Stimulated activated CD8-positive, alpha-beta memory T cell treated with anti-CD3 and anti-CD28 coated beads, Interleukin-4, amount 100 ng/mL, for 24 hours (primary cell): ENCODE data around the gene GPR151.

ENCODE experiments used
- DNase-seq: peaks from one replicate; pipeline ENCODE4 v3.0.0-alpha.2; 2020; ENCODE audit warnings: low read depth

The GPR151 gene

DNA sequence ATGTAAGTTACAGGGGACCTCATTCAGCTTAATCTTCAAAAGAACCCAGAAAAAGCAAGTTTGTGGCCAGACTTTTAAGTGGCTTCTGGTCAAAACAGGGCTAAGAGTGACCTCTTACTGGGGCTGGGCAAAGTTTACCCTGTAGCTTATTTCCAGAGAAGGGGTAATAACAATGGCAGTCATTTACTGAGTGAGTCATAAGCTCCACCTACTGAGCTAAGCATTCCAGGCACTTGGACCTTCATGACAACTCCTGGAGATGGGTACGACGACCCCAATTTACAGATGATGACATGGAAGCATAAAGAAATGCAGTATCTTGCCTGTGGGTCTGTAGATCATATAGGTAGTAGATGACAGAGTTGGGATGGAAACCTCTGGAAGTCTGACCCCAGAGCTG, 4.7 kb upstream of the GPR151 start:
- no peak for DNase-seq

DNA sequence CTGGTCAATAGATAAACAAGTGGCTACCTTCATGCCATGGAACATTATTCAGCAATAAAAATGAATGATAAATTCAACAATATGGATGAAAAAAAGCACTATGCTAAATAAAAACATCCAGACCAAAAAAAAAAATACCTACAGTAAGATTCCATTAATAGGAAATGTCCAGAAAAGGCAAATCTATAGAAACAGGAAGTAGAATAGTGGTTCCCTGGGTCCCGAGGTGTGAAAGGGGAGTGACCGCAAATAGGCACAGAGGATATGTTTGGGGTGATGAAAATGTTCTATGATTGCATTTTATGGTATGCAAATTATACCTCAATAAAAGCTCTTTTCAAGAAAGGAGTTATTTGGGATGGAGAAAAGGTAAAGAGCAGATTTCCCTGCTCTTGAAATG, 3.6 kb upstream of the GPR151 start:
- DNase-seq: no peak

DNA sequence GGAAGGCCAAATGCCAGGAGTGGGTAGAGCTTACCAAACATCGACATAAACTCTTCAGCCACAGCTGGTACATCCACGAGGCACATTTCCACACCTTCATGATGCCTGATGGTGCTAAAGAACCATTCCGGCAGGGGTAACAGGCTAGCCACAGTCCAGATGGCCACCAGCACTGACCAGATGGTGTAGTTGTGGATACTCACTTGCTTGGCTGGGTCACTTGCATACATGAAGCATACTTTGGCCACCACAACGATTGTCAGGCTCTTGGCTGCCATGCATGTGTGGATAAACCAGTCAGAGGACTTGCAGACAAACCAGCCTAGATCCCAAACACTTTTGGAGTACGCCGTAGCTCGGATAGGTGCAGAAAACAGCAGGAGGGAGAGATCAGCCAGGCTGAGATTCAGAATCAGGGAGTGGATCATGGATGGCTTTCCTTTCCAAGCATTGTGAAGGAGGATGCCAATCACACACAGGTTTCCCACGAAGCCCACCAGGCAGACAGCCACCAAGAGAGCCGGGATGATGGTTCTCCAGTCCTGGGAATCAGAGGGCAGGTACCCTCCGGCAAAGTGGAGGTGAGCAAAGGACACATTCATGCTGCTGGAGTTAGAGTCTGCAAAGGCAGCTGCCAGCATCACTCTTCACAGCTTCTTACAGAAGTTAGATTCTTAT, 378 bp downstream of the GPR151 start:
- DNase-seq: no peak

DNA sequence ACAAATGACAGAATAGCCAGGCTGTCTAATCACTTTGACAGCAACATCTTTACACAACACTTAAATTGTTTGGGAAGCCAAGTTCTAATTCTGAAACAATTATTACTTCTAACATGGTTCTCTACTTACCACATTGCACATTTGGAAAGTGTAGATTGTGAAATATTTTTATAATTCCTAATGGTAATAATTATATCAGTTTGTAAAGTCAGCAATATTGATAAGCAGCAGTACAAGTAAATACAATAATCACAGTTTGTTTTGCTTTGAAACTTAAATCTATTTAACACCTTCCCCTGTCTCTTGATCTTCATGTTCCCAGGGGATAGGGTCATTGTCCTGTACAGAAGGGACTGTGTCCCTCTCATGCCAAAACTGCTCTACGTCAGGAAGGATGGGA, 1.4 kb downstream of the GPR151 start:
- DNase-seq: no peak

DNA sequence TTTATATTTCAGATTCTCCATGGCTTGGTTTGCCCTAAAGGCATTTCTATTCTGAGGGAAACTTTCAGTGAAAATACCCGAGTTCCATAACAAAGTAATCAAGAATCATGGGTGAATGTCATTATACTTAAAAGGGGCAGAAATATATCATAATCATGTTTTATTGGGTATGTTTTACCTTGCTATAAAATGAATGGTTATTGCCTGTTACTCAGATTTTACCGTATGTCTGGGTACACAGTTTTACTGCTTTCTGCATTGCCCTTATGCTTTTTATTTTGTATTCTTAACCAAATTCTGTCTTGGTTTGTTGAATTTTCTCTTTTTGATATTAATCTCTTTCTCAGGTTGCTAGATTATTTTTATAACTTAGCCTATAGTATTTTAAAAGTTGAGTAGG, 2.5 kb downstream of the GPR151 start:
- DNase-seq: no peak

DNA sequence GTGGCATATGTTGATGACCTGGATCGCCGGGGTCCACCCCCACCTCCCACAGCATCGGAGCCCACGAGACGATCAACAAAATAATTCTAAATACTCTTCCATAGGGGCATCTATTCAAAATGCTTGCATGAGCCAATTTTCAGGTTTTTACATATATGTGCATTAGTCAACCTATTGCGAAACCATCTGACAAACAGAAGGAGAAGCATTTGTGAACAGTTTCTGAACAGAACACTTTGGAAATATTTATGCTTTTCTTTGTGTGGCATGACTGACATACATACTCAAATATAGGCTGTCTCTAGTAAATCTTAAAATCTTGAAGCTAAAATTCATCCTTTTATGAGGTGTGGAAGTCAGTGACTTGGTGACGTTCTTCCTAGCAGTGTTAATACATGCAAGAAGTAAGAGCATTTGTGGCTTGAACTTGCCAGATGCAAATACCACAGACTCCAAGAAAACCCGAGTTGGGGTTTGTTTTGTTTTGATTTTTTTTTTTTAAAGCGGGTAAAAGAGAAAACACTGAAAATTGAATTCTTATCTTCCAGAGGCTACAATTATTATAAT, 5.3 kb downstream of the GPR151 start:
- no peak for DNase-seq

DNA sequence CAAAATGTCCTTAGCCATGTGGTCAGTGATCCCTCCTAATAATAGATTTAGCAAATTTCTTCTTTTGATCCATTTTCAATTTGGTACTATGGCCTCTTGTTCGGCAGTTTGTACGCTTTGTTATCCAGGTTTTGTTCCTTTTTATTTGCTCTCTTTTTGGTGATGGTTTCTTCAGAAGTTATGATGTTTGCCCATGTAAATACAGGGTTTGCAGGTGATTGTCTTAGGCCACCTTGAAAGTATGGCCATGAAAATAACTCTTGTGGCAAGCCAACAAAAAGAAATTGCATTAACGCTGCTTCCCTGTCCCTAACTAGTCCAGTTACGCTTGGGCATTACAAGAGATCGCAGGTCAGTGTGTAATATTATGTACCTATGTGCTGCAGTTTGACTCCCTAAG, 8.6 kb downstream of the GPR151 start:
- DNase-seq: no peak

DNA sequence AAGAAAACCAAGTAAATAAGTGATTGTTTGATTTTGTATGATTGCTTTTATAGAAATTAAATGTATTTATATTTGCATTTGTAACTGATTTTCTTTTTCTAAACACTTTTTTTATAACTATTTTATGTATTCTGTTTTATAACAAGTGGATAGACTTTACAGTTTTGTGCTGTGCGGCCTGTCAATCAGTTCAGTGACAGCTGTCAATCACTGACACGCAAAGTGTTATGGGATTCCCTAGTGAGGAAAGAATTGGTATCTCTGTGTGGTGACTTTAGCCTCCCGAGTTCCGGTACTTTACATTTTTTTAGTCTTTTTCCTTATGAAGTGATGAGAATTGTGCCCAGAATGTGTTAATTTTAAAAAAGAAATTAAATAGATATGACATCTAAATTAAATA, 16.3 kb downstream of the GPR151 start:
- no peak for DNase-seq

DNA sequence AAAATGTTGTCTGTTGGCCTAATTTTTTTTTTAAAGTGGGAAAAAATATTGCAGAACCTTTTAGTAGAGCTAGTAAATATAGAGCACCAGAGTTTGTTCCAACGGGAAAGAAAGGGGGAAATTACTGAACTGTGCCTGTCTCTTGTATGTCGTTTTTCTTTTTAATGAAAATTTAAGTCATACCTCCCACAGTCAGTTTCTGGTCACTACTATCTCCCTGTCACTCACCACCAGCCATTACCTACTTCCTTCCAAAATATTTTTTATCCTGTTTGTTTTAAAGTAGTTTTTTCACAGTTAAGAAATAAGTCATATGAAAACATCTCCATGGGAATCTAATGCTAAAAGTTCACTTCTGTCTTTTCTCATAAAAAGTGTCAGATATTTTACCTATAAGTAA, 21.3 kb downstream of the GPR151 start:
- DNase-seq: no peak

DNA sequence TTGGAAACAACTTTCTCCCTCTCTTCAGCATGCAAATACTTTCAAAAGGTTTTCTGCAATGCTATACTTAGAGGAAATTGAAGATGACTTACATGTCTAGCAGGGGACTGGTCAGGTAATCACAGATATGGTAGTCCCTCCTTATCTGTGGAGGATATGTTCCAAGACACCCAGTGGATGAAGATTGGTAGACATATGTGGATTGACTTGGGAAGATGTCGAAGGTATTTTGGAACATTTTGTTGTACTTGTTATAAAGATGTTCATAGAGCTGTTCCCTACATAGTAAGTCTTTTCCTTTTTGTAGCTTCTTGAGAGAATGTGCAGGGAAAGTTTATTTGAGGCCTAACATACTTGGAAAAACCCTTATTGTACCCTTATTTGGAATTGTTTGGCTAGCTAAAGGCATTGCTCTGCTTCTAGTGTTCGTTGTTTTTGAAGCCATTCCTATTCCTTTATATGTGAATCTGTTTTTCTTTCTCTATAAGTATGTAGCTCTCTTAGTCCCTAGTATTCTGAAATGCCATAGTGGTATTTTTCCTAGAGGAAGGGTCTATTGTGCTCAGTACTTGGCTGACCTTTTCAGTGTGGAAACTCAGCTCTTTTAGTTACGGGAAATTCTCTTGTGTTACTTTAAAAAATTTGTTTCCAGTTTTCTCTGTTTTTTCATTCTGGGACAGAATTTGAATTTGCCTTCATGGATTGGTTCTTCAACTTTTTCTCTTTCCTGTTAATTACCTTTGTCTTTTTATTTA, 25.7 kb downstream of the GPR151 start:
- DNase-seq: no peak

DNA sequence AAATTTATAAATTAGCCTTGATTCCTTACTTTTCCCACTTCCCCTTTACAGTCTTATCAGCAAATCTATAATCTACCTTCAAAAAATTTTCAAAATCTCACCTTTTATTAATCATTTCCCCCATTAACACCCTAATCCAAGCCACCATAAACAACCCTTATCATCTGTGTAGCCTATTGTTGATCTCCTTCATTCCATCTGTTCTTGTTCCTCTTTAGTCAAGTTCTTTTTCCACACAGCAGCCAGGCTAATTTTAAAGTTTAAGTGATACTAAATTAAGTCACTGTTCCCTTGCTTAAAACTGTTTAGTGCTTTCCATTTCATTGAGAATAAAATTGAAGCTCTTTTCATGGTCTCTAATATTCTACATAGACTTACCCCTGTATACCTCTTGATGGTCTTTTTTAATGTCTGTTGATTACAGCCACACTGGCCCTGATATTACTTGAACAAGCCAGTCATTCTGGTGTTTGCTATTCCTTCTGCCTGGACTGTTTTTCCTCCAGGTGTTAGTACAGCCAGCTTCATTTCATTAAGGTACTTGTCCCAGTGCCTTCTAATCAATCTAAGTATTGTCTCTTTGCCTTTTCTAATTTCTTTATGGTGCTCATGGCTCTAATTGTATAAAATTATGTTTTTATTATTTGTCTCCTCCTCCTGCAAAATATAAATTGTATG, 31.1 kb downstream of the GPR151 start:
- DNase-seq: no peak

DNA sequence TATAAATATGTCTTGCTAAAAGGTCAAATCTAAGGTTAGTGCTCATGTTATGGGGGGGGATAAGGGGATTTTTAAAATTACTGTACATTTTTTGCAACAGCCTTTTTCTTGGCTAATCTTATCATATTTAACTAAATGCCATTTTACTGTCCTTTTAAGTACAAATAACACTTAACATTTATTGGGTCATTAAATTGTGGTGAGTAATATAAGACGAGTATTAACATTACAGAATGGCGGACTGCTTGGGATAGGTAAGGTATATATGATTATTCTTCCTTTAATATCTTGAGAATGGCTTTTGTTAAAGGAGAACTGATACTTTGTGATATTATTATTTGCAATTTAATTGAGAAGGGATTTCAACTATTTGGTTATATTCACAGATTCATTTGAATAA, 33.2 kb downstream of the GPR151 start:
- no peak for DNase-seq

DNA sequence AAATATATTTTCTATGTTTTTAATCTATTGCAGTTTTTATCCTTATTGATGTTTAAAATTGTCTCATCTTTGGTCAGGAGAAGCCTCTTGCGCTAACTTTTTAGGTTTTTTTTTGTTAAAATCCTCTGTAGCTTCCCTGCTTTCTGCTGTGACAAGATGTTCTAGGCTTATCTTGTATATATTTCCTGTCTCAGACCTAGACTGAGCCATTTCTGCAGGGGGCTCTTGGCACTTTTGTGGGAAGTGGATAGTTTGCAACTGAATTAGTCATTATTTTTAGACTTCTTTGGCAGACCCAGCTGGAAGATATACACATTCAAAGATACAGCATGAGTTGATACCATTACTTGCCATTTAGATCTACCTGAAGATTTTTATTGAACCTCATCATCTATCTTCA, 40.1 kb downstream of the GPR151 start:
- no peak for DNase-seq

DNA sequence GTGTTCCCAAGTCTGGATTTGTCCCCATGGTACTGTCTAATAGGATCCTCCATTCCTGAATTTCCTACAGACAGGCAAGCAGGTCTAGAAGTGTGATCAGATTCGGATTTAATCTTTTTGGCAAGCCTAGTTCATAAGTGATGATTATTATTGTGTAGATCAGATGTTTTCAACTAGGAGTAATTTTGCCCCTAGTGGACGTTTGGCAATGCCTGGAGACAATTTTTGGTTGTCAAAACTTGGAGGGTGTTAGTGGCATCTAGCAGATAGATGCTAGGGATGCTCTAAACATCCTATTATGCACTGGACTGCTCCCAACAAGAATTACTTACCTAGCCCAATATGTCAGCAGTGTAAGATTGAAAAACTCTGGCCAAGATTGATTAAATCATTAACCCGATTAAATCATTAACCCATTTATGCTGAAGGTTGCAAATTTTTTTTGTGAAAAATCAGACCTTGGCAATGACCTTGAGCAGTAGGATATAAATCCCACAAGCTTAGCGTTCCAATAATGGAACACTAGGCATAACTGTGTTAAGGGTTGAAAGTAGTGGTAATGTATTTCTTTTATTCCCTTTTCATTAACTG, 40.7 kb downstream of the GPR151 start:
- DNase-seq: no peak

DNA sequence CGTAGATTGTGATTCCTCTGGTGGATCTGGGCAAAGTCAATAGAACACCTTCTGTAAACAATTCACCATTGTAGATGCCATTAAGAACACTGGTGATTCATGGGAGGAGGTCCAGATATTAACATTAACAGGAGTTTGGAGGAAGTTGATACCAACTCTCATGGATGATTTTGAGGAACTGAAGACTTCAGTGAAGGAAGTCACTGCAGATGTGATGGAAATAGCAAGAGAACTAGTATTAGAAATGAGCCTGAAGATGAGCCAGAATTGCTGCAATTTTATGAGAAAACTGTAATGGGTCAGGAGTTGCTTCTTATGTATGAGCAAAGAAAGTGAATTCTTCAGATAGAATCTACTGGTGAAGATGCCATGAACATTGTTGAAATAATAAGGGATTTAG, 41.9 kb downstream of the GPR151 start:
- no peak for DNase-seq

DNA sequence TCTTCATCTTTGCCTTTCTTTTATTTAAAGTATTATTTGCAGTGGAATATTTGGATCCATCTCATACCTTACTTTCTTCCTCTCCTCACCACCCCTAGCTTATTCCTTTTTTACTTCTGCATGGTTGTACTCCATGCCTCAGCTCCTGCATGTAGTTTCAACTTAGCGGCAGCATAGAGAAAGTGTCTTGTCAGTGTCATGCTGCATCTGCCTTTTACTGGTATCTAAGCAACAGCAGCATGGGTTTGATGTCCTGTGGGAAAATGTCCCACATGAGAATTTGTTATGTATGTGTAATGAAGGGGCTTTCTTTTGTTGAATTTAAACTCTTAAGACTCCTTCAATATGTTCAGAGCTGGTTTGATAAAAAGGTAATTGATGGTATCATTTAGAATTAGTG, 48.2 kb downstream of the GPR151 start:
- DNase-seq: no peak

DNA sequence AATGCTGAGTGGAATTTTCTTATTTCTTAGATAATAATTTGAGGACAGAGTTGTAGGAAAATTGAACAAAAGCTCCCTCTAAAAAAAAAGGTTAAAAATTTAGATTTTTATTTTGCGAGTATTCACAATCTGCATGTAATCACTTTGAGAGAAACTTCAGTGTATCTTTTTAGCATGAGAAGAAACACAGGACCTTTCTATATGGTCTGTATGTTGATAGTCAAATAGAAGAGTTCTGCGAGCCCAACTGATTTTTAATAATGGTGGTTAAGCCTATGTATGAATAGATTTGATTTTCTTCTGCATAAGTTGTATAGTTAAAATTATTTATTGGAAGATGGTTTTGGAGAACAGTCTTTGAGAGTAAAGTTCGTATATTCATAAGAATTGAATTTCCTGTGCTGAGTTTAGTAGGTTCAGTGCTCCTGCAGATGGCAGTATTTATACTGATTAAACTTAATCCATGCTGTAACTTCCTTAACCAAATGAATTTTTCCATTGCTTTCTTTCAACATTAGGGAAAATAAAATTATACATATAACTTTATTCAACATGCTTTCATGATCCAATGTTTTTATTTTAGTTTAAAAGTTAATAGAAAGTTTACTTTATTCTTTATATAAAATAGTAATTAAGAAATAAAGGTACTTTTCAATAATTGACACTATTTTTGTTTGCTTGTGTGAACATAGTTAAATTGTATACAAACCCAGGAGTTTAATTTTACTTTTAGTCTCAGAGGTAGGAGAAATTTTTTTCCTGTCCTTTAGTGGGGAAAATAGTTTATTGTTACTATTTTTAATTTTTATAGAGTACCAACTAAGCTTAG, 49.3 kb downstream of the GPR151 start:
- no peak for DNase-seq

DNA sequence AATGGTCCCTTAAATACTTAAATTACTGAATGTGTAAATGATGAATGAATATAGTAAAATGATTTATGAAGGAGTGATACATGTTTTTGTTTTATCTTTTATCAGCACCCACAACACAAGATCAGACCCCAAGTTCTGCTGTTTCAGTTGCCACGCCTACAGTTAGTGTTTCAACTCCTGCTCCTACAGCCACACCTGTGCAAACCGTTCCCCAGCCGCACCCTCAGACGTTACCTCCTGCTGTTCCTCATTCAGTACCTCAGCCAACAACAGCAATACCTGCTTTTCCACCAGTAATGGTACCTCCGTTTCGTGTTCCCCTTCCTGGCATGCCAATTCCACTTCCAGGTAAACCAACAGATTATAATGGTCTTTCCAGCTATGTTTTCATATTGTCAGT, 52.5 kb downstream of the GPR151 start:
- no peak for DNase-seq
